ENCODE results near the gene ASB4.

DNA sequence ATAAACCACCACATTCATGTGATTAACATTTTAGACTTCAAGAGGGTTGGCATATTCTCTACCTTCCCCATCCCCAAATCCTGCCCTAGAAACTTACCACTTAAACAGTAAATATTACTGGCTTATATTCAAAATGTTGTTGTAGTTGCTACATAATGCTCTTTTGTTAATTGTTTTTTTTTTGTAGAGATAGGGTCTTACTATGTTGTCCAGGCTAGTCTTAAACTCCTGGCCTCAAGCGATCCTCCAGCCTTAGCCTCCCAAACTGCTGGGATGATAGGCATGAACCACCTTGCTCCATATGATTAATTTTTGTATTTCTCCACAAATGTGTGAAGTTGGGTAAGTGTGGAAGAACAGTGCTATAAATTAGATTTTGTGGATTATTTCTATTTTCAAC is 104.0 kb downstream of the ASB4 start:
- no peak for TF ChIP-seq EZH2 (IDR thresholded peaks at IDR 0.05)
- no peak for TF ChIP-seq POLR2AphosphoS5 (IDR thresholded peaks at IDR 0.05; ENCODE audit: borderline replicate concordance, low read depth, low read length)
- no peak for TF ChIP-seq FOXP2 (optimal IDR thresholded peaks at IDR 0.05; ENCODE audit: control extremely low read depth, extremely low read length, insufficient read depth)

All from SK-N-MC (cell line).